Measurements from ENCODE around the gene CCDC9B. TPM values are rescaled to one million over a fixed set of nuclear protein-coding genes. Genes with fewer than 3 reads are reported as not detected.
A peak's percentile ranks its signal among the peaks of the same experiment; 100 is the strongest.

CCDC9B gene
- total and polyA plus RNA-seq, 2 of the 4 experiments (the other 2 are of a cell fraction) = 19.7 to 30.9 TPM

GRCh38 chr15:40302288-40302886 is 38.4 kb downstream of the CCDC9B start:
- ChIA-PET POLR2A (ENCODE audit: unreplicated experiment) (no interaction called here), CTCF (no interaction called here)
- Histone ChIP-seq H3K23ac (ENCODE audit: low read depth, low read length) (no peak overlapping the region), H4K8ac (ENCODE audit: low read depth in 2 of 2, low read length in 2 of 2) (no peak overlapping the region), H3K36me3 (ENCODE audit: control insufficient read depth, insufficient read depth, low read length) (no peaks in the 10 kb centered on the region), H3K56ac (ENCODE audit: extremely low read depth, insufficient read depth, low read length) (no peak overlapping the region), H4K5ac (ENCODE audit: low read depth, low read length) (no peak overlapping the region), H3K9me3 (ENCODE audit: control insufficient read depth, insufficient read depth, low read length) (peaks cover 8% of the 10 kb centered on the region), H2BK5ac (ENCODE audit: low read depth, low read length, poor library complexity, severe bottlenecking) (no peak overlapping the region), H3K27me3 (ENCODE audit: control insufficient read depth, insufficient read depth, low read length) (peaks cover 64% of the 10 kb centered on the region), H3K79me1 (ENCODE audit: low read depth in 1 of 2, low read length in 2 of 2) (no peaks in the 10 kb centered on the region), H2BK20ac (ENCODE audit: low read depth, low read length) (no peak overlapping the region), H3K18ac (ENCODE audit: low read depth, low read length) (no peak overlapping the region), H3K9me1 (ENCODE audit: insufficient read depth, low read length) (no peaks in the 10 kb centered on the region), H3K4ac (ENCODE audit: low read depth, low read length) (no peak overlapping the region), H3K9ac (ENCODE audit: low read depth, low read length) (no peak overlapping the region), H2AK9ac (replicated peaks; ENCODE audit: low read depth, low read length, poor library complexity) (peak overlapping the region; percentile 3), H2BK120ac (ENCODE audit: low read depth, low read length) (no peak overlapping the region), H3K27ac (ENCODE audit: insufficient read depth, low read length) (no peak overlapping the region), H2AFZ (replicated peaks; ENCODE audit: low read length, poor library complexity) (no peak overlapping the region), H4K91ac (ENCODE audit: insufficient read depth, low read depth, low read length) (no peak overlapping the region), H2AK5ac (ENCODE audit: low read depth, low read length) (no peak overlapping the region), H2BK15ac (ENCODE audit: low read depth, low read length) (no peak overlapping the region), H3K4me1 (ENCODE audit: control insufficient read depth, insufficient read depth, low read length) (peaks cover 3% of the 10 kb centered on the region), H3K4me2 (ENCODE audit: low read depth, low read length) (no peak overlapping the region), H3K4me3 (ENCODE audit: insufficient read depth, low read depth, low read length) (no peak overlapping the region), H4K20me1 (ENCODE audit: insufficient read depth, low read length) (no peaks in the 10 kb centered on the region), H3K14ac (replicated peaks; ENCODE audit: low read depth, low read length) (no peak overlapping the region)
- ATAC-seq (ENCODE audit: low read depth) = no peak
- WGBS, 2 experiments (ENCODE audit: extremely low coverage in 2 of 2, insufficient read length in 1 of 2) = 80% methylated on average over 12 of the region's 19 CpGs; no CpG with 5 or more reads in 1 of the 2 experiments
- dilution Hi-C loops (cut with HindIII; ENCODE audit: low sequenced_read_pairs, unreplicated experiment) = no loop called here
- no peak for TF ChIP-seq MAFK (IDR thresholded peaks at IDR 0.05; ENCODE audit: low read depth, low read length)
- intact Hi-C loops (cut with micrococcal nuclease) = no loop called here
- BruUV-seq (replicated peaks) = no TSS peak
- in situ Hi-C loops (cut with MboI; ENCODE audit: low sequenced_read_pairs) = no loop called here
- DNase-seq = no peak

All from IMR-90 (cell line).